Stomach (tissue), 9 donors: ENCODE results near the gene CHST11. TPM values are rescaled to one million over a fixed set of nuclear protein-coding genes. Genes with fewer than 3 reads are reported as not detected.
"Not testable (repeated sequence)": the region's sequence is repeated elsewhere in the genome, so short reads cannot be mapped to it uniquely, and the experiment has no call there.

Source experiments
- DNase-seq, 2 donors: peaks; one replicate each; pipeline versions ENCODE4 v3.0.0 to v3.0.0-alpha.2; 2013 to 2019
- H3K27ac ChIP-seq, 5 donors: fragments of 200-600 bp in 4 of 5; sonication (generic) in 4 of 5; one replicate each; pipeline ENCODE4 v1.5.1; 2013 to 2019; ENCODE audit warnings: mild to moderate bottlenecking in 1 of 5, moderate library complexity in 1 of 5
- H3K27me3 ChIP-seq, 3 donors: fragments of 200-600 bp; sonication (generic); one replicate each; pipeline ENCODE4 v1.5.1; 2017 to 2019; ENCODE audit warnings: mixed run types in 1 of 3
- H3K36me3 ChIP-seq, 4 donors: fragments of 200-600 bp; sonication (generic); 1 replicate in 3 of 4; 2 replicates in 1 of 4; pipeline ENCODE4 v1.5.1; 2016 to 2019
- H3K4me1 ChIP-seq, 4 donors: fragments of 200-600 bp; sonication (generic); one replicate each; pipeline ENCODE4 v1.5.1; 2016 to 2019
- H3K4me3 ChIP-seq, 4 donors: fragments of 200-600 bp; sonication (generic) in 3 of 4; one replicate each; pipeline ENCODE4 v1.5.1; 2016 to 2019; ENCODE audit warnings: mild to moderate bottlenecking in 1 of 4
- H3K9me3 ChIP-seq, 4 donors: fragments of 200-600 bp; sonication (generic); one replicate each; pipeline ENCODE4 v1.5.1; 2016 to 2019
- EP300 ChIP-seq: sonication (generic); formaldehyde crosslinking; IDR thresholded peaks from one replicate; pipeline ENCODE4 v1.6.1; 2017; ENCODE audit warnings: antibody characterized with exemption
- POLR2A ChIP-seq, 4 donors: fragments of 450-650 bp; IDR thresholded peaks; one replicate each; pipeline ENCODE4 v1.6.1; 2016; ENCODE audit warnings: antibody characterized with exemption in 4 of 4, control low read depth in 2 of 4, mild to moderate bottlenecking in 1 of 4, moderate library complexity in 1 of 4
- POLR2AphosphoS5 ChIP-seq, 3 donors: sonication (generic); formaldehyde crosslinking; IDR thresholded peaks; one replicate each; pipeline ENCODE4 v1.6.1; 2016; ENCODE audit warnings: antibody characterized with exemption in 3 of 3
- WGBS, 5 donors: extraction: QIAGEN DNeasy Blood & Tissue Kit in 3 of 5; methylation state at CpG; one replicate each; pipeline versions ENCODE4 v1.1.5 to v1.1.7; 2013 to 2018; 5-methylcytosine and 5-hydroxymethylcytosine counted together
- intact Hi-C: fragments of 100-400 bp; cut with DNase I; formaldehyde crosslinking; loops from one replicate; pipeline ENCODE4 v1.15.1; 2023; ENCODE audit warnings: low total_unique reads
- polyA plus RNA-seq, 3 donors: library from polyadenylated mRNA; stranded (reverse); fragments of 200-250 nt; gene quantifications; one replicate each; pipeline ENCODE4 v1.2.3, GENCODE V29; 2013
- total RNA-seq, 5 donors: library from RNA; depleted of rRNA; stranded (reverse); fragments of >200 nt; gene quantifications; one replicate each; pipeline versions ENCODE4 v1.1.0 to v1.2.3, GENCODE V29; 2014 to 2016
- TF ChIP-seq, protein P1 (sequence below), 7 experiments: fragments of 450-650 bp in 4 of 7; fragments of 200-600 bp in 3 of 7; sonication (generic) in 3 of 7; IDR thresholded peaks; one replicate each; pipeline ENCODE4 v1.5.1; 2016 to 2019; ENCODE audit warnings: antibody characterized with exemption in 7 of 7, control low read depth in 2 of 7, mild to moderate bottlenecking in 1 of 7
- donor health status: healthy with polysubstance abuse.
- donor health status: Bipolar disorder and iron deficiency.
- donor health status: healthy.

The CHST11 gene
- total and polyA plus RNA-seq, 8 donors: 2.3 to 192 (median 18.6) TPM

DNA sequence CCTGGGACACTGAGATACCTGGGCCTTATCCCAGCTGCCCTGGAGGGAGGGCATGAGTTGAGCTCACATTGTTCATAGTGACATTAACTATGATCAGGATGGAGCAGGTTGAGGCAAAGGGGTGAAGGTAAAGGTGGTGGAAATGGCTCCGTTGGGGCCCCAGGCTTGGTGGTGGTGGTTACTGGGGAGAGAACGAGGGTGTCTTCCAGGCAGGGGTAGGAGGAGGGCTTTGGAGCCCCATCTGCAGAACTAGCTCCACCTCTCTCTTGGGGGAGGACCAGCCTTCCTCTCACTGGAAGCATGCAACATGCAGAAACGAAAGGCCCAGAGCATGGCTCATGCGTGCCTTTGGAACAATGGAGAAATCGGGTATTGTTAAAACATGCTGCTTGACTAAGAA is 284.3 kb downstream of the CHST11 start:
- intact Hi-C loops: no loop called here
- TF ChIP-seq, protein P1, sequence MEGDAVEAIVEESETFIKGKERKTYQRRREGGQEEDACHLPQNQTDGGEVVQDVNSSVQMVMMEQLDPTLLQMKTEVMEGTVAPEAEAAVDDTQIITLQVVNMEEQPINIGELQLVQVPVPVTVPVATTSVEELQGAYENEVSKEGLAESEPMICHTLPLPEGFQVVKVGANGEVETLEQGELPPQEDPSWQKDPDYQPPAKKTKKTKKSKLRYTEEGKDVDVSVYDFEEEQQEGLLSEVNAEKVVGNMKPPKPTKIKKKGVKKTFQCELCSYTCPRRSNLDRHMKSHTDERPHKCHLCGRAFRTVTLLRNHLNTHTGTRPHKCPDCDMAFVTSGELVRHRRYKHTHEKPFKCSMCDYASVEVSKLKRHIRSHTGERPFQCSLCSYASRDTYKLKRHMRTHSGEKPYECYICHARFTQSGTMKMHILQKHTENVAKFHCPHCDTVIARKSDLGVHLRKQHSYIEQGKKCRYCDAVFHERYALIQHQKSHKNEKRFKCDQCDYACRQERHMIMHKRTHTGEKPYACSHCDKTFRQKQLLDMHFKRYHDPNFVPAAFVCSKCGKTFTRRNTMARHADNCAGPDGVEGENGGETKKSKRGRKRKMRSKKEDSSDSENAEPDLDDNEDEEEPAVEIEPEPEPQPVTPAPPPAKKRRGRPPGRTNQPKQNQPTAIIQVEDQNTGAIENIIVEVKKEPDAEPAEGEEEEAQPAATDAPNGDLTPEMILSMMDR (IDR thresholded peaks at IDR 0.05): no peak
- TF ChIP-seq EP300 (no peak), POLR2AphosphoS5 (IDR thresholded peaks at IDR 0.05) (no peak), POLR2A (IDR thresholded peaks at IDR 0.05) (no peak)
- peaks cover 0 to 47% (median 27%) of the 10 kb centered on the region in 4 donors for H3K4me1 ChIP-seq
- no peak for DNase-seq
- no peaks in the 10 kb centered on the region for H3K9me3 ChIP-seq
- H3K27ac ChIP-seq: peak overlapping the region in 1 of 5 donors; percentile 50
- no peaks in the 10 kb centered on the region for H3K36me3 ChIP-seq
- H3K4me3 ChIP-seq: no peak overlapping the region
- H3K27me3 ChIP-seq: no peaks in the 10 kb centered on the region
- 73 to 89% (median 84%) methylated on average over 5 of the region's 5 CpGs for WGBS, 5 donors

DNA sequence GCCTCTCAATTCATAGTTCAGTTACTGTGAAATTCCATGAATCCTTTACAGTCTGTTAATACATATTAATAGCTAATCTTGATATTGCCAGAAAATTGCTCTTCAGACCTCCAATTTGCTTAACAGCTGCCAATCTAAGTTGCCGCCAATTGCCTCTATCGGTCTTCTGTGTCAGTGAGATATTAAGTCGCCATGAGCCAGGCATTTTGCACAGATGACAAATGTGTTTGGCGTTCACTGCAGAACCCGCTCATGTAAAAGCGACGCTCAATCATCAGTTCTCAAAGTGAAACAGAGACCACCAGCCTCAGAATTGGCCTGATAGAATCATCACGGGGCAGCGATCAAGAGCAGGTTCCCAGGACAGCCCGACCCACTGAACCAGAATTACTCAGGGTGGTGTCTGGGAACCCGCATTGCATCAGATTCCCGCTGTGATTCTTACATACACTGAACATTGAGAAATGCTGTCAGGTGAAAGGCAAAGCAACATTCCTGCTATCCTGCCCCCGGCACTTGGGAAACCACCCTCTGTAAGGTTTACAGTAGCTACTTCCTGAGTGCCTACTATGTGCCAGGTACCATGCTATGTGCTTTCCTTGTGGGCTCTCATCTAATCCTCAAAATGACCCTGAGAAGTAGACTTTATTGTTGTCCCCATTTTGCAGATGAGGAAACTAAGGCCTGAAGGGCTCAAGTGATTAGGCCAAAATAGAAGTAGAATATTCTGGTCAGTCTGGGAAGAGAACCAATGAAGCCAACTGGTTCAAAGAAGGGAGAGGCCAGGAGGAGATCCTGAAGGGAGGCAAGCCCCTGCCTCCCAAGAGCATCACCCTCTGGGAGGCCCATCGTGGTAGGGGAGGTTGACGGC is 285.0 kb downstream of the CHST11 start:
- peak overlapping the region in 2 of 5 donors; percentile 9 to 38 for H3K27ac ChIP-seq
- 94 to 96% (median 95%) methylated on average over 13 to 15 of the region's 15 CpGs for WGBS, 5 donors

DNA sequence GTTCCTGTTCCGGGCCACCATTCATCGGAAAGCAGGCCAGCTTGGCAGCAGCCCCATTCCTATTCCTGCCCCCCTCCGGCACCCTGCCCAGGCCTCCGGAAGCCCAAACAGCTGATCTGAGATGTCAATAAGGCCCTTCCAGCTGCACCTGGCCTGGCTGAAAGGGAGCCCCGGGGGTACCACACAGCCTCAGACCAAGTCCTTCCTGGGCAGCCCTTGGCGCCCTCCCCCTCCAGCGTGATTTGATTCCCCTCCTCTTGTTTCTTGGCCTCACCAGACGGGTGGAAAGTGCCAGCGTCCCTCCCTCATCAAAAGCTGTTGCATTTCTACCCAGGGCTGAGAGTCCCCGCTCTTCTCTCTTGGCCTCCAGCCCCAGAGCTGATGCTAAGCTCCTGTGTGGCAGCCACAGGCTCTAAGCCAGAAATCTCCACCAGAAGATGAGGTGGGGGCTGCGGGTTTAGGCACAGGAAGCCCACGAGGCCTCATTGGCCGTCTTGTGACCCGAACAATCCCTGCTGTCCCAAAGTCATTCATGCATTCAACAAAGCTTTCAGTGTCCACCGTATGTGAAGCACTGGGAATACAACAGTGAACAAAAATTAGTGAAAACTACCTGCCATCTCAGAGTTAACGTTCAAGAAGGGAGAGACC is 285.9 kb downstream of the CHST11 start:
- Histone ChIP-seq H3K4me3 (no peak overlapping the region), H3K27ac (peak overlapping the region in 2 of 5 donors; percentile 9 to 38), H3K9me3 (no peaks in the 10 kb centered on the region), H3K27me3 (no peaks in the 10 kb centered on the region), H3K4me1 (peaks cover 0 to 46% (median 19%) of the 10 kb centered on the region in 4 donors), H3K36me3 (no peaks in the 10 kb centered on the region)
- peak; percentile 44 to 48 for DNase-seq
- intact Hi-C loops: no loop called here
- no peak for TF ChIP-seq POLR2A (IDR thresholded peaks at IDR 0.05)
- no peak for TF ChIP-seq POLR2AphosphoS5 (IDR thresholded peaks at IDR 0.05)
- TF ChIP-seq, protein P1 (IDR thresholded peaks at IDR 0.05): no peak
- no peak for TF ChIP-seq EP300
- WGBS, 5 donors: 50 to 61% (median 56%) methylated on average over 16 of the region's 16 CpGs

More for the DNA sequence above, 285.0 kb downstream of the CHST11 start:
- Histone ChIP-seq H3K4me1 (peaks cover 0 to 43% (median 23%) of the 10 kb centered on the region in 4 donors), H3K27me3 (no peaks in the 10 kb centered on the region), H3K9me3 (no peaks in the 10 kb centered on the region), H3K36me3 (no peaks in the 10 kb centered on the region), H3K4me3 (no peak overlapping the region)
- TF ChIP-seq, protein P1 (IDR thresholded peaks at IDR 0.05): no peak
- TF ChIP-seq POLR2A (IDR thresholded peaks at IDR 0.05): no peak
- TF ChIP-seq POLR2AphosphoS5 (IDR thresholded peaks at IDR 0.05): no peak
- no peak for TF ChIP-seq EP300
- DNase-seq: no peak
- intact Hi-C loops: no loop called here

DNA sequence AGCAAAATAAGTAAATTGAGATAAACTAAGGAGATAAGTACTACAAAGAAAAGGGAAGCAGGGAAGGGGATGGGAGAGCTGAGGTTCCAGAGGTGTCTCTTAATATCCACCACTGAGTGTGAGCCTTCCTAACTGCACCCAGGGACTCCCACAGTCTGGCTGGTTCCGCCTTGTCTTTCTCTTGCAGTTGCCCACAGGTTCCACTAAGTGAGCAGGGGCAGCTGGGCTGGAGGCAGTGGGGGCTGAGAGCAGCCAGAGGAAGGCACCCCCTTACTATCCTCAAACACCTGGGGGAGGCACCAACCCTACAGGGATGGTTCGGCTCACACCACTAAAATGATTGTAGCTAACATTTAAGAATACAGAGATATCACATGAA is 286.4 kb downstream of the CHST11 start:
- intact Hi-C loops: no loop called here
- no peaks in the 10 kb centered on the region for H3K27me3 ChIP-seq
- TF ChIP-seq POLR2AphosphoS5 (IDR thresholded peaks at IDR 0.05): no peak
- no peak for TF ChIP-seq EP300
- TF ChIP-seq, protein P1 (IDR thresholded peaks at IDR 0.05): no peak
- no peak for TF ChIP-seq POLR2A (IDR thresholded peaks at IDR 0.05)
- peaks cover 0 to 46% (median 19%) of the 10 kb centered on the region in 4 donors for H3K4me1 ChIP-seq
- DNase-seq: no peak
- no peak overlapping the region for H3K27ac ChIP-seq
- no peaks in the 10 kb centered on the region for H3K36me3 ChIP-seq
- H3K9me3 ChIP-seq: no peaks in the 10 kb centered on the region
- 88 to 100% (median 96%) methylated on average over 2 of the region's 2 CpGs for WGBS, 5 donors
- H3K4me3 ChIP-seq: no peak overlapping the region

DNA sequence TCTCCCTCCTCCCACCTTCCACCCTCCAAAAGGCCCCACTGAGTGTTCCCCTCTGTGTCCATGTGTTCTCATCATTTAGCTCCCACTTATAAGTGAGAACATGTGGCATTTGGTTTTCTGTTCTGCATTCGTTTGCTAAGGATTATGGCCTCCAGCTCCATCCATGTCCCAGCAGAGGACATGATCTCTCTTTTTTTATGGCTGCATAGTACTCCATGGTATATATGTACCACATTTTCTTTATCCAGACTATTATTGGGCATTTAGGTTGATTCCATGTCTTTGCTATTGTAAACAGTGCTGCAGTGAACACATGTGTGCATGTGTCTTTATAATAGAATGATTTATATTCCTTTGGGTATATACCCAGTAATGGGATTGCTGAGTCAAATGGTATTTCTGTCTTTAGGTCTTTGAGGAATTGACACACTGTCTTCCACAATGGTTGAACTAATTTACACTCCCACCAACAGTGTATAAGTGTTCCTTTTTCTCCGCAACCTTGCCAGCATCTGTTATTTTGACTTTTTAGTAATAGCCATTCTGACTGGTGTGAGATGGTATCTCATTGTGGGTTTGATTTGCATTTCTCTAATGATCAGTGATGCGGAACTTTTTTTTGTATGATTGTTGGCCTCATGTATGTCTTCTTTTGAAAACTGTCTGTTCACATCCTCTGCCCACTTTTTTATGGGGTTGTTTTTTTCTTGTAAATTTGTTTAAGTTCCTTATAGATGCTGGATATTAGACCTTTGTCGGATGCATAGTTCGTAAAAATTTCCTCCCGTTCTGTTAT is 287.2 kb downstream of the CHST11 start:
- not testable (repeated sequence) for H3K27ac ChIP-seq
- 94 to 97% (median 95%) methylated on average over 6 of the region's 6 CpGs for WGBS, 5 donors

More for the DNA sequence above, 287.2 kb downstream of the CHST11 start:
- intact Hi-C loops, H3K27me3 ChIP-seq, H3K4me3 ChIP-seq, H3K36me3 ChIP-seq, H3K9me3 ChIP-seq, DNase-seq: not testable (repeated sequence)
- H3K4me1 ChIP-seq: peaks cover 0 to 47% (median 19%) of the 10 kb centered on the region in 4 donors
